ENCODE measurements around the gene C10orf90.

C10orf90 gene

DNA sequence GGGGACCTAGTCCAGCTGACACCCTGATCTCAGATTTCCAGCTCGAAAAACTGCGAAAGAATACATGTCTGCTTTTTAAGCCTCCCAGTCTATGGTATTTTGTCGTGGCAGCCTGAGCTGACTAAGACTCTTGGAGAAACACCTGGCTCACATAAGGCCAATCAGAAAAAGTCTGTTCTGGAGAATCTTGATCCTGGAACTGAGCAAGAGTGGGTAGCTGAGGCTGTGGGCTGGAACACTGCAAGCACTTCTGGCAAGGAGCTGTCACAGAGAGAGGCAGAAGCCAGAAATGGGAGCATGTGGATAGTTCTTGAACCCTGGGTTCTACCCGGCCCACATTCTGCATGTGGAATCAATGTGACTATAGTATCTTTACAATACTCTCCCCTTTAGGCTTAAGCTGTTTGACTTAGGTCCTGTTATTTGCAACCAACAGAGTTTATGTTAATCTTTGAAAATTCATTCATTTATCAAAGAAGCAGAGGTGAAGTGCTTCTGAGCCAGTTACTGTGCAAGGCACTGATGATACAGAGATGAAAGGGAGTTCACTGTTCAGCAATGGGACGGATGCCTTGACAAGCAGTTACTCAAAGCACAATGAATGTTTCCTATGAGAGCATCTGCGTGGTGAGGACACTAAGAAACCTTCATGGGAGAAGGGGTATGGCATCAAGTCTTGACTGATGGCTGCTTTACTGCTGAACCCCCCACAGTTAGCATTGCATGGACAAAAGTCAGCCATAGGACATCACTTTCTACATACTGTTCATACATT is 4.4 kb upstream of the C10orf90 start:
- in situ Hi-C loops (cut with HindIII; ENCODE audit: low sequenced_read_pairs) = no loop called here

DNA sequence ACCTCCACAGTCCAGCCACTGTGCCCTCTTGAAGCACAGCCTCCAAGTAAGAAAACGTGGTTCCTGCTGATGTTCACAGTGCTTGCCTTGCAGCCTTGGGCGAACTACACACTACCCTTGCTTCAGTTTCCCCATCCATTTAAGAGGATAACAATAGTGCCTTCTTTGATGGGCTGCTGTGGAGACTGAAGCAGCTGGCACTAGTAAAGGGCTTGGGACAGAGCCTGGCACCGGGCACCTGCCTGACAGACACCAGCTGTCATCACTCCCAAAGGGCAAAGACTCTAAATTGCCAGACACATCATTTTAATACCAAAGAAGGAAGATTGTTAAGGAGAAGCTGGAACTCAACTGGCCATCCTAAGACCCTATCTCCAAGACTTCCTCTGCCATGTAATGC is 3.1 kb upstream of the C10orf90 start:
- in situ Hi-C loops (cut with HindIII; ENCODE audit: low sequenced_read_pairs) = no loop called here

DNA sequence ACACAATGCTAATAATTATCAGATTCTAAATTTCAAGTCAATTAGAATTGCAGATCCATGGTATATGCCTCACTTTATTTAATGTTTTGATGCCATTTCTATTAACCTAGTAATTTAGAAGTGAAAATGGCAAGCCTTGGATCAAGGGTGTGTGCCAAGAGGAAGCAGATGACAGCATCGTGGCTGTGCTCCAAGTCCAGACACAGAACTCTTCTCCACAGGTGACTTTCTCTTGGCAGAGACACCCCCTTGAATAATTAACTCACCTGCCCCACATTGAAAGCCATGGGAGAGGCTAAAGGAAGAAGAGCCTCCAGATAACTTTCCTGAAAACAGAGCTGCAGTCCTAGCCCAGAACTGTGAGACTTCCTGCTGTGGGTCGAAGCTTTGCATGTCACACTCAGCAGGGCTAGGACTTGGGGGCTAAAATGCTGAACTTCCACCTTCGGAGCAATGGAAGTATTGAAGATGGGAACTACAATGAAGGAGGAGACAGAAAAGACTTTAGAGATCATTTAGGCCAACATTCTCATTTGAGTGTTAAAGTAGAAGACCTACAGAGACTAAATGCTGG is 996 bp upstream of the C10orf90 start:
- in situ Hi-C loops (cut with HindIII; ENCODE audit: low sequenced_read_pairs) = no loop called here

DNA sequence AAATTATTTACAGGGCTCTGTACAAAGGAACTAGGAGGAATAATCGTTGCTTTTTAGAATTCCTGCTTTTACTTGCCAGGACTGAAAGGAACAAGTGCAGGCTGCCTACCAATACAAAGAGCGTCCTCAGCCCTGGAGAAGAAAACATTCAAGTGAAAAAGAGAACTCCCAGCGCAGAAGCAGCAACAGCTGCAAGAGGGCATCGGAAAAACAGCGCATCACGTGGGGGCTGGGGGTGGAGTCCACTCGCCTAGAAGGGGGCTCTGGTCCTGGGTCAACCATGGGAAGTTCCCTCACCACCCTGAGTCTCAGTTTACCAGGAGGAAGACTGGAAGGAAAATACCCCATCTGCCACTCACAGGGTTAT is 385 bp upstream of the C10orf90 start:
- in situ Hi-C loops (cut with HindIII; ENCODE audit: low sequenced_read_pairs) = no loop called here

DNA sequence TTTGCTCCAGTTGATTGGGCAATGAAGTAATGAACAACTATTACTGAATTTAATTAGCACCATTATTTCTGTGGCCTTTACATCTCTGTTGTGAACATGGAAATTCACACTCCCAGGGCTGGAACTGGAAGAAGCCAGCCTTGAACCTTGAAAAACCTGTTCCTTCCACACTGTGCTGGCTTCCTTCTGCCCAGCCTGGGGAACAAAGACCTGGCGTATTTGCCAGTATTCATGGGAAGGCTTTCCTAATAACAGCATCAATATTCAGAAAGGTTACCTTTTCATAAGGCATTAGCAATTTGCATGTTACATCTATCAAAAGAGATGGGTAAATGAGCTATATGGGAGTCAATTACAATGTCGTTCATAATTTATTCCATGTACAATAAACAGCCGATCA is 1.3 kb downstream of the C10orf90 start:
- in situ Hi-C loops (cut with HindIII; ENCODE audit: low sequenced_read_pairs) = no loop called here

DNA sequence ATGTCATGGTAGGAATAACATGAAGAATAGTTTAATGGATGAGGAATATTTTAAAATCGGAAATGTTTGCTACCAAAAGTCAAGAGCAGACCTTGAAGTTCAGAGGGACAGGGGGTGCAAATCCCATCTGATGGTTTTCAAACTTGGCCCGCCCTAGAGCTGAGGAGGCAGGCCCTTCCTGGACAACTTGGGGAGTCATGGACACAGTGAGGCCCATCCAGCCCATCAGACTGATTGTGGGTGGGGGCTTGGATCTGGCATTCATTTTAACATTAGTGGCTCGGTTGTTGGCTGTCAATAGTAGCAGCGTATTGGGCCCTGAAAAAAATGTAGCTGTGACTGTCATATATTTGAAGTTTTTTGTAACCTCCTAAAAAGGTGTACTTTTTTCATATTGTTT is 2.0 kb downstream of the C10orf90 start:
- in situ Hi-C loops (cut with HindIII; ENCODE audit: low sequenced_read_pairs) = no loop called here

DNA sequence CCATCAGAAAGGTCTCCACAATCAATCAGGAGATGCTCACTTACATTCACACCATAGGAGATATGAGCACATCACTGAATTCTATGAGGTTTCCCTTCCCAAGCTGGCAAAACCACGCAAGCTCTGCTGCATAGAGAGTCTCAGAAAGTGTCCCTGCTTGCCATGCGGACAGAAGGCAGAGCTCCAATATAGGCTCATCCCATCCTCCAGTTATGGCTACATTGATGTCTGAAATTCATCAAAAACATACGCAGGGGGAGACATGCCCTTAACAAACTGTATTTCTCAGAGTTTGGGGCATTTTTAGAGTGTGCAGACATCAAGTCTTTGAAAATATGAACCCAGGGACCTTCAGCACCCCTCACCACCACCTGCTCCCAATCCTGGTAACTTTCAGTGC is 2.9 kb downstream of the C10orf90 start:
- in situ Hi-C loops (cut with HindIII; ENCODE audit: low sequenced_read_pairs) = no loop called here

DNA sequence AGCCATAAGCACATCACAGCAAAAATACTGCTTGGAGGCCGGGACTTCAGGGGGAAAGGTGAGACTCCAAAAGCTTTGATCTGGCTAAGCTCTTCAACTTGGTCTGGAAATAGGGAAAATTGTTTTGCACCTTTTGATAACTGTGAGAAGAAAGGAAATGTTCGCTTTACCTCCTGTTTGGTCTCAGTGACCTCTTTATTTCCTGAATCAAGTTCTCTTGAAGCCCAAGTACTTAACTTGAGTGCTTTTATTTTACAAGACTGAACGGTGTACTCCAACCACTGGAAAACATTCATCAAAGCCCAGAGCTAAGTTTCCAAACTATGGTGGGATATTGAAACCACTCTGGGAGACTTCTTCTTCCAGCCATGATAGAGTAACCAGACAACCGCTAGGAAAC is 5.3 kb downstream of the C10orf90 start:
- in situ Hi-C loops (cut with HindIII; ENCODE audit: low sequenced_read_pairs) = no loop called here

DNA sequence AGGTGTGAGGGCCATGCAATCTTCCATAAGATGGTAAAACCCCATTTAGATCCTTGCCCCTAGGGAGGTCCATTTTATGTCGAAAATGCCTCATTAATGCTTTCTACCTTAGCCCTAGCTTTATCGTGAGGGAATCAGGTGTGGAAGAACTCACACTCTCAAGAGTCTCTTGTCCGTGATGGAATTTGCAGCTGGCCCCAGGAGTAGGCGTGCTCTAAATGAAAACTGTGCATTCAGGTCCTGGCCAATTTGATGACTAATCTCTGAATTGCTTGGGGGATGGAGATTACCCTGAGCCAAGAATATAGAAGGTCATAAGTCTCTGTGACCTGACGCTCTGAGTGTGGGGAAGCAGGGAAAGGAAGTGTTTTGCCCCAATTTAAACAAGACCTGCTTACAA is 6.6 kb downstream of the C10orf90 start:
- in situ Hi-C loops (cut with HindIII; ENCODE audit: low sequenced_read_pairs) = no loop called here

DNA sequence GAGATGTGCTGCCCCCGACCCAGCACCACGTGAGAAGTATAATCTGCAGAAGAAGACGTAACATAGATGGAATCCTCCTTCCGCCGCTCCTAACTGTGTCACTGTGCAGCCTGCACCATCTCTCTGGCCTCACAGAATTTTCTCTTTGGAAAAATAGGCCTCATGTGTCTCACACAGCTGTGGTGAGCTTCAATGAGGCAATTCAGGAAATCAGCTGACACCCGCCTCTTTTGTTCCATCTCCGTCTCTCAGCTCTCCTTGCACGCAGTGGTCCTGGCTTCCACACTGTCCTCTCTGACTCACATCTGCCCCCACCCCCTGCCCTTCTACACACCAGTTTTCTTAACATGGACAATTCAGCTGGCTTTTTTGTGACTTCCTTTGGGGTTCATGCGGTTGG is 7.2 kb downstream of the C10orf90 start:
- in situ Hi-C loops (cut with HindIII; ENCODE audit: low sequenced_read_pairs) = no loop called here

DNA sequence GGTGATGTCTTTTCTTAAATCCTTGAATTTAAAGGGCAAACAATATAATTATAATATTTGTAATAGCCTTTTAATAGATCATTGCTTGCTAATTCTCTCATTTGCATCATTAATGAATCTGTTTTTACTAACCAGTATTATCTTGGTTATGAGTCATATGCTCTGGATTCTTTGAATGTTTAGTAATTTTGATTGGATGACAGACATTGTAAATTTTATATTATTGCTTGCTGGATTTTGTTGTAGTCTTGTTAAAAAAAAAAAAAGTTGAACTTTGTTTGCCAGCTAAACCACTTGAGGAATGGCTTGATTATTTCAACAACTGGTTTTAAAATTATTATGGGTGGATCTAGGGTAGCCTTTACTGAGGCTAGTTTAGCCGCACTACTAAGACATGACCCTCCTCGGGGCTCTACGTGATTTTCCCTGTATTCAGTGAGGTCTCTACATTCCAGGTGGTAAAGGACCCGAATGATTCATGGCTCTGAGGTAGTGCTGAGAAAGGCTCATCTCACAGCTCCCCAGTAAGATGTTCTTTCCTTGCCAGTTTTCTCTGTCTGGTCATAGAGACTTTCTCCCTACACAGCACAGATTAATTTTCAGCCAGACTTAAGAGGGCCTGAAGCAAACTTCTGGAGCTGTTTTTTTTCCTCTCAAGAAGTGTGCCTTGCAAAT is 8.5 kb downstream of the C10orf90 start:
- in situ Hi-C loops (cut with HindIII; ENCODE audit: low sequenced_read_pairs) = no loop called here

DNA sequence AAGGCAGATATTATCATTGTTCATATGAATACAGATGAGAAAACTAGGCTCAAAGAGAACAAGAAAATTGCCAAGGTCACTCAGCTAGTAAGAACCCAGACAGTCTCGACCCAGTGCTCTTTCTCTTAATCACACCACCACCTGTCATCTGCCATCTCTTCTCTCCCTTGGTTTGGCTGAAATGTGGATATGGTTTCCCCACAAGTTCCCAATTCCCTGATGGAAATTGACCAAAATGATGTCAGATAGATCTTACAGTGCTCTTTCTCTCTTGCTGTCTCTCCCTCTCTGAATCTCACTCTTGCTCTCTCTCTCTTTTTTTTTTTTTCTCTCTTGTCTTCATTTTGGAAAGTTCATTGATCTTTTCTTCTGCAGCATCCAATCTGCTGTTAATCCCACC is 9.1 kb downstream of the C10orf90 start:
- in situ Hi-C loops (cut with HindIII; ENCODE audit: low sequenced_read_pairs) = no loop called here

DNA sequence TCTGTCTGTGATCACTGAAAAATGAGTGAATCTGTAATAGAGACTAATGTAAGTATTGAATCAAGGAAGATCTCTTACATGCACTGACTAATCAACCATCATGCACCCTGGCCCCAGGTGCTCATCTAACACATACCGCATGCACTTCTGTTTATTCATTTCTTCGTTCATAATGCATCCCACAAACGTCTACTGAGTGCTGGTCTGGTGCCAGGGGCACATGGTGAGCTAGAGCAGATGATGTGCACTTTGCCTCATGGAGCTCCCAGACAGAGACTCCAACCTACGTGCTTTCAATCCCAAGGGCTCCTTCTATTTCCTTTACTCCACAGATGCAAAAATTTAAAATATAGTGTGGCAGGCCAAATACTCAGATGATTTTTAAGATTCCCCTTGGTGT is 10.7 kb downstream of the C10orf90 start:
- in situ Hi-C loops (cut with HindIII; ENCODE audit: low sequenced_read_pairs) = loop anchor here (10.0 kb wide), 1 partner anchor 55 kb away; no protein-coding TSS in a partner anchor

DNA sequence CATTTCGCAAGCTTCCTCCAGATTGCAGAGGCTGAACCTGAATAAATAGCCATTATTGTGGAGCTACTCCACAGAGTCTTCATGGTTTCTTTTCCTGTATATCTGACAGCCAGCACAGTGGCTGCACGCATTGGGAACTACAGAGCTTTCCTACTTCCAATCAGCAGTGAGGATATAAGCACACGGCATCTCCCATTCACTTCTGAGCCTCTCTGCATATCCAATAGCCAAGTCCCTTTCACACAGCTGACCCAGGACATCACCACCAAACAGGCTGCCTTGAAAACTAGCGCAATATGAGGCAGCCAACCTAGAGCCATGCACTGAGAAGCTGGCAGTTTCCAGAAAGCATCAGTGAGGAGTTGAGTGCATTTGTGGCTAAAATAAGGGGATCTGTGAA is 11.6 kb downstream of the C10orf90 start:
- in situ Hi-C loops (cut with HindIII; ENCODE audit: low sequenced_read_pairs) = loop anchor here (10.0 kb wide), 1 partner anchor 56 kb away; no protein-coding TSS in a partner anchor

DNA sequence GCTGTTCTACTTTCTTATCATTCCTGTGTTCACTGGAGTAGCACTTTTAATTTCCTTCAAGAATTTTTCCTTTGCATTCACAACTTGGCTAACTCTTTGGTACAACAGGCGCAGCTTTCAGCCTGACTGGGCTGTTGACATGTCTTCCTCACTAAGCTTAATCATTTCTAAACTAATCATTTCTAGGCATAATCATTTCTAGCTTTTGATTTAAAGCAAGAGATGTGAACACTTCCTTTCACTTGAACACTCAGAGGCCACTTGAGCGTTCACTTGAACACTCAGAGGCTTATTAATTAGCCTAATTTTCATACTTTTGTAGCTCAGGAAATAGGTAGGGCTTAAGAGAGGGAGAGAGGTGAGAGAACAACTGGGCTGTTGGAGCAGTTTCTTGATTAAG is 15.9 kb downstream of the C10orf90 start:
- in situ Hi-C loops (cut with HindIII; ENCODE audit: low sequenced_read_pairs) = loop anchor here (10.0 kb wide), 1 partner anchor 60 kb away; no protein-coding TSS in a partner anchor

DNA sequence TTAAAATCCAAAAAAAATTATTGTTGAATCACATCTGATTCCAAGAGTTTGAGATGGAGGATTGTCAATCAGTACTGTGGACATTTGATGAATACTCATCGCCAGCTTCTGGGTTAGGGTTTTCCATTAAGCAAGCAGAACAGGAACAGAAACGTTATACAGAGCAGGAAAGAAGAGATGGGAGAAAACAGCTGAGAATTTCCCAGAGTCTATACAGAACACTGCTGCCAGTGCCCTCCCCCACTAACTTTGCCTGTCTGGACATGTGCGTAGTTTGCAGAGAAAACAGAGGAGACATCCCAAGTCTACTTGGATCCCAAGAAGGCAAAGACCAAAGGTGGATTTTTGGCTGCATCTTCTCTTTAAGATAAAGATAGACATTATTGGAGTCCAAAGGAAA is 19.0 kb downstream of the C10orf90 start:
- in situ Hi-C loops (cut with HindIII; ENCODE audit: low sequenced_read_pairs) = loop anchor here (10.0 kb wide), 1 partner anchor 63 kb away; no protein-coding TSS in a partner anchor

DNA sequence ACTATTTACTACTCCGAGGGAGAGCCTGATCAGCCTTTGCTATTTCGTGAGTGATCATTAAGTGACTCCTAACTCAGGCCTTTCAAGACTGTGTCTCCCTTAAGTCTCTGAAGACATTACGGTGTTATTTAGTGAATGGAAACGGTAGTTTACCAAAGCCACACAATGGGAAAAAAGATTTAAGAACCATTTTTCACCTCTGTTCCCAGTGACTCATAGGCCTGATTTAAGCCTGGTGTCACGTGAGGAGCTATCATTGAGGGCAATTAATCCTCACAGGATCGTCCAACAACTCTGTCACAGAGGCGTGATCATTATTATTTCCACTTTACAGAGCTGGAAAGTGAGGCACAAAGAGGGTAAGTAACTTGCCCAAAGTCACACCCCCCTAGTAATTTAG is 20.3 kb downstream of the C10orf90 start:
- in situ Hi-C loops (cut with HindIII; ENCODE audit: low sequenced_read_pairs) = loop anchor here (10.0 kb wide), 1 partner anchor 65 kb away; no protein-coding TSS in a partner anchor

DNA sequence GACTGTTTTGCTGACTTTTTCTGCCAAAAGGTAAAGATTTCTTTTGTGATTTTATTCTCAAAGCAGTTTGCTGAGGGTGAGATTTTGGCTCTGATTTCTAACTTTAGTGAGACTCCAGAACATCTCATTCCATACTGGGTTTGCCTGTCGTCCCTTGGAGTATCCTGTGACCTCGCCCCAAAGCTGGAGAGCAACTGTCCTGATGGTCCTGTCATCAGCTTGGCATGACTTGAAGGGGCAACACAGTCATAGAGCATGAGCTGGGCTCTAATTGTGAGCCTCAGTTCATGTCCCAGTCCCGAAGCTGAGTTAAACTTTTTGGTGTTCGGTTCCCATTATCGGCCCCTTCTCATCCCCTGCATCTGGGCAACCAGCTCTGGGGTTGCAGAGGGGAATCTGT is 23.4 kb downstream of the C10orf90 start:
- in situ Hi-C loops (cut with HindIII; ENCODE audit: low sequenced_read_pairs) = no loop called here

DNA sequence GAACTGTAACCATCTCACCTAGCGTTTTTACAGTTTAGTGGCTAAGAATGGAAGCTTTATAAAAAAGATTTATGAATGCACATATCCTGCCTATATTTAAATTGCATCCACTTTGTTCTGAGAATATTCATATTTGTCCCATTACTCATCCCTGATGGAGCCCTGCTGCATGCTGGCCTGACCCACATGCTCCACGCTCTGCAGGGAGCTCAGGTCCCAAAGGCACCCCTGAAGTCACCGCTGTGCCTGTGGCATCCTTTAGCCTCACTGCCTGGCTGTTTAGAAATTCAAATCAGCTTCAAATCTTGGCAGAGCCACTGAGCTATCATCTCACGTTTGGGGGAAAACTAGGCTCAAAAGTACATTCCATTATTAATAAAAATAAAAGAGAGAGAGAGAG is 24.4 kb downstream of the C10orf90 start:
- in situ Hi-C loops (cut with HindIII; ENCODE audit: low sequenced_read_pairs) = no loop called here

DNA sequence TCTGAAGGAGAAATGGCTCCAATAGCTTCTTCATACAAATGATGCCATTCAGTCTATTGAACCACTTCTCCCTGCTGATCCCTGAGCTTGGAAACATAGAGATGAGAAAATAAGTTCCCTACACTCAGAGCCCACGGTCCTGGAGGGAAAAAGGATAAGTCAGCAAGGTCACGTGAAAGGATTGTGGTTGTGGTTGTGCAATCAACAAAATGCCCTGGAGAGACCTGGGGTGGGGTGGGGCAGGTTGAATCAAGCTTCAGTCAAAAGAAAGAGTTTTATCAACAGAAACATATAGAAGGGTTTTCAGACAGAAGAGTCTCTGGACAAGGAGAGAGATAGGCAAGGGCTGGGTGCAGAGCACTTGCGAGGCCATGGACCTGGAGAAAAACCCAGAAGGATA is 30.1 kb downstream of the C10orf90 start:
- in situ Hi-C loops (cut with HindIII; ENCODE audit: low sequenced_read_pairs) = no loop called here

DNA sequence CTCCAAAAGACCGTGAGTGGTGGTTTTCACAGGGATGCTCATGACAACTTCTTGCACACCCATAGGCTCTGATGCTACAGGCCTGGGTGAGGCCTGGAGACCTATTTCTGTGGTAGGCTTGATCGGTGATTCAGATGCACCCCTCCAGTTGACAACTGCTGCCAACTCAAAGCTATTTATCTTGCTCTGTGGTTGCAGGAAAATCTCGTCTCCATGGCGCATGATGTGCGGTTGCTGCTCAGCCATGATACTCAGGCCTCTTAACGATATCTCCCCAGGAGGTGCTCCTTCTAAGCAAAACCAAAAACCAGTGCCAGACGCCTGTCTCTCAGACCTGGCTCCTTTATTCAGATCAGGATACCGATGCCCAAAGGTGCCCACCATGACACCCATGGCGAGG is 31.4 kb downstream of the C10orf90 start:
- in situ Hi-C loops (cut with HindIII; ENCODE audit: low sequenced_read_pairs) = no loop called here

DNA sequence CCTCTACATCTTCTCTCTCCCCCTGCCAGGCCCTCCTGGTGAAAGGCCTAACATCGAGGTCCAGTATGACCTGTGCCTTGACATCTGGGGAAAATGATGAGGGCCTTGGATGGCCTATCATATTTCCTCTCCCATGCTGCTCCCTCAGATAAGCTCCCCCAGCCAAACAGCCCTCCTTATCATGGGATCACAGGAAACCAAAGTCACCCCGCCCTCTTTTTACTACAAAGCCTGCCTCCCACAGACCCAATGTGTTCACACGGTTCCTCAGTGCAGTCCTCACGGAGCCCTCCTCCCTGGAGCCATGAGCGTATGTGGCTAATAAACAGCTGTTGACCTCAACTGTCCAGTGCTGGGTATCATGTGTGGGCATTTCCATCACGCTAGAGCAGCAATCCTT is 32.0 kb downstream of the C10orf90 start:
- in situ Hi-C loops (cut with HindIII; ENCODE audit: low sequenced_read_pairs) = no loop called here
